RWPE2 (cell line): ENCODE measurements around the gene RNLS.

Experiments
- ATAC-seq: fragments of 200-7000 bp; cut with Tn5 transposase; 3 replicates; pipeline ENCODE4 v1.9.1; 2021; ENCODE audit warnings: low read depth
- DNase-seq: peaks from one replicate; pipeline ENCODE4 v3.0.0-alpha.2; 2020; ENCODE audit warnings: low spot score
- H3K27ac ChIP-seq: fragments of 450-650 bp; 2 replicates; pipeline ENCODE4 v1.5.1; 2017; ENCODE audit warnings: mild to moderate bottlenecking; ENCODE audit not compliant: poor library complexity, severe bottlenecking
- H3K27me3 ChIP-seq: fragments of 250-450 bp; sonication (Bioruptor Pico); 2 replicates; pipeline ENCODE4 v1.5.1; 2021; ENCODE audit warnings: mild to moderate bottlenecking, moderate library complexity; ENCODE audit not compliant: insufficient read depth, poor library complexity, severe bottlenecking
- H3K36me3 ChIP-seq: fragments of 250-450 bp; sonication (Bioruptor Pico); 2 replicates; pipeline ENCODE4 v1.5.1; 2020; ENCODE audit warnings: low read depth, mild to moderate bottlenecking, moderate library complexity
- H3K4me1 ChIP-seq: fragments of 250-450 bp; sonication (Bioruptor Pico); 2 replicates; pipeline ENCODE4 v1.5.1; 2021; ENCODE audit warnings: mild to moderate bottlenecking, moderate library complexity; ENCODE audit not compliant: insufficient read depth, poor library complexity, severe bottlenecking
- H3K4me3 ChIP-seq: fragments of 250-450 bp; sonication (Bioruptor Pico); 2 replicates; pipeline ENCODE4 v1.5.1; 2021; ENCODE audit warnings: mild to moderate bottlenecking, moderate library complexity; ENCODE audit not compliant: severe bottlenecking
- H3K9me3 ChIP-seq: fragments of 250-450 bp; sonication (Bioruptor Pico); 2 replicates; pipeline ENCODE4 v1.5.1; 2021; ENCODE audit warnings: mild to moderate bottlenecking, moderate library complexity; ENCODE audit not compliant: severe bottlenecking
- TF ChIP-seq, protein P1 (sequence below): fragments of 450-650 bp; IDR thresholded peaks from one replicate; pipeline ENCODE4 v1.5.1; 2017; ENCODE audit warnings: mild to moderate bottlenecking, moderate library complexity; ENCODE audit not compliant: poor library complexity, severe bottlenecking

The RNLS gene

DNA sequence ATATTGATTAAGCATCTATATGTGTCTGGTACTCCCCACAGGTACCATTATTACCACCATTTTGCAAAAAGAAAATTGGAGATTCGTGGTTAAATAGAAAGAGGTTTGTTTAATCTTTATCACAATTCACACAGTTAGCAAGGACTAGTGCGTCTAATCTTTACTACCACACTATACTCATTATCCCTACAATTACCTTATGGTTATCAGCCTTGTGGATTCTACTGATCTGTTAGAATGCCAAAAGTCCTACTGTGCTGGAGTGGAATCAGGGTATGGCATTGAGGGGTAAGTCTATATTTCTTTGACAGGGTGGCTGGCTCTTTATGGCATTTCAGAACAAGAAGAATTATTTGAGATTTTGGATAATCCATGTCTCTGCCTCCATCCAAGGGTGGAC lies 156.1 kb downstream of the RNLS start:
- Histone ChIP-seq H3K27me3 (no peaks in the 10 kb centered on the region), H3K27ac (no peak overlapping the region), H3K9me3 (no peaks in the 10 kb centered on the region), H3K4me1 (peaks cover 9% of the 10 kb centered on the region), H3K4me3 (no peak overlapping the region), H3K36me3 (no peaks in the 10 kb centered on the region)
- TF ChIP-seq, protein P1, sequence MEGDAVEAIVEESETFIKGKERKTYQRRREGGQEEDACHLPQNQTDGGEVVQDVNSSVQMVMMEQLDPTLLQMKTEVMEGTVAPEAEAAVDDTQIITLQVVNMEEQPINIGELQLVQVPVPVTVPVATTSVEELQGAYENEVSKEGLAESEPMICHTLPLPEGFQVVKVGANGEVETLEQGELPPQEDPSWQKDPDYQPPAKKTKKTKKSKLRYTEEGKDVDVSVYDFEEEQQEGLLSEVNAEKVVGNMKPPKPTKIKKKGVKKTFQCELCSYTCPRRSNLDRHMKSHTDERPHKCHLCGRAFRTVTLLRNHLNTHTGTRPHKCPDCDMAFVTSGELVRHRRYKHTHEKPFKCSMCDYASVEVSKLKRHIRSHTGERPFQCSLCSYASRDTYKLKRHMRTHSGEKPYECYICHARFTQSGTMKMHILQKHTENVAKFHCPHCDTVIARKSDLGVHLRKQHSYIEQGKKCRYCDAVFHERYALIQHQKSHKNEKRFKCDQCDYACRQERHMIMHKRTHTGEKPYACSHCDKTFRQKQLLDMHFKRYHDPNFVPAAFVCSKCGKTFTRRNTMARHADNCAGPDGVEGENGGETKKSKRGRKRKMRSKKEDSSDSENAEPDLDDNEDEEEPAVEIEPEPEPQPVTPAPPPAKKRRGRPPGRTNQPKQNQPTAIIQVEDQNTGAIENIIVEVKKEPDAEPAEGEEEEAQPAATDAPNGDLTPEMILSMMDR: no peak
- no peak for ATAC-seq
- DNase-seq: no peak

DNA sequence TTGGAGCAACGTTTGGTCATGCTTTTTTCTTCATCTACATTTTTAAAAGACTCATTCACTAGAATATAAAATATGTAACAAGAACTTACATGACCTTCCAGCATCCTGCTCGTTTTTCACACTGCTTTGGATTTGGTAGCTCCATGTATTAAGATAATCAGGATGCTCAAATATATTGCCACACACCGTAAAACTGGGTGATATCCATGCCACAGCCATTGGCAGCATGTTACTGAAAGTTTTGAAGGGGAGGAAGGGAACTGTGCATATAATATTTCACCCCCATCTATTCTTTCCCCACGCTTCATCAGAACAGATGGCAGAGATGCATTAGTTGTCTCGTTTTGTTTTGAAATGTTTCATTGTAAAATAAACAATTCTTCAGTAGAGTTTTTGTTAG lies 158.2 kb downstream of the RNLS start:
- DNase-seq (no peak), ATAC-seq (no peak)
- Histone ChIP-seq H3K27me3 (no peaks in the 10 kb centered on the region), H3K4me1 (peaks cover 9% of the 10 kb centered on the region), H3K36me3 (no peaks in the 10 kb centered on the region), H3K9me3 (no peaks in the 10 kb centered on the region), H3K27ac (no peak overlapping the region), H3K4me3 (no peak overlapping the region)
- TF ChIP-seq, protein P1: no peak

DNA sequence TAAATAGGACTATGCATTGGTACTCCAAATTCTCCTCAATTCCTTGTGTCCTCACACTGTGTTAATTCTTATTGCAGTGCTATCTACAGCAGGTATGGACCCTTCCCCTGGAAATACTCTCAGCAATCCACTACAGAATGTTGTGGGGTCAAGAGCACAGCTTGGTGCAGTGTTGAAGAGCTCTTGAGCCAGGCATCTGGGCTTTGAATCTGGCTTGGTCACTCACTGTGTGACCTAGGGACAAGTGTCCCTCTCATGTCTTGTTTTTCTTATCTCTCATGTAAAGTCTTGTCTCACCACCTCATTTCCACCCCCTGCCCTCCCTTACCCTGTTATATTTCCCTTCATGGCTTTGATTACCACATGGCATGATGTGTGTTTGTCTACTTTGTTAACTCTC lies 159.4 kb downstream of the RNLS start:
- Histone ChIP-seq H3K27me3 (no peaks in the 10 kb centered on the region), H3K27ac (no peak overlapping the region), H3K4me1 (peaks cover 6% of the 10 kb centered on the region), H3K9me3 (no peaks in the 10 kb centered on the region), H3K4me3 (no peak overlapping the region), H3K36me3 (no peaks in the 10 kb centered on the region)
- ATAC-seq (no peak), DNase-seq (no peak)
- TF ChIP-seq, protein P1: no peak

DNA sequence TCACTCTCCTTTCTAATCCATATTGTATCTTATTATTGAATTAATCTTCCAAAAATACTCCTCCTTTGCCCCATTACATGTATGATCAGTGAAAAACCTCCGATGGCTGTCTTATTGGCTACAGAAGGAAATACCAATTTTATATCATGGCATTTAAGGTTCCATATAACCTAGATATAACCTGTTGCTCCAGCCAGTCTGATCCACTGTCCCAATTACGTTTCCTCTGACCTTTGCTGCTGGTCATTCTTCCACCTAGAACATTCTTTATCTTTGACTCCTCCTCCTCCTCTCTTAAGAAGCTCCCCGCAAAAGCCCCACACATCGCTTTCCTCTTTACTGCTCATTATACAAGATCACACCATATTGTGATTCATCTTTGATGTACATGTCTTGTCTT lies 161.5 kb downstream of the RNLS start:
- ATAC-seq: no peak
- no peak for DNase-seq
- Histone ChIP-seq H3K4me1 (no peaks in the 10 kb centered on the region), H3K36me3 (no peaks in the 10 kb centered on the region), H3K9me3 (no peaks in the 10 kb centered on the region), H3K27me3 (no peaks in the 10 kb centered on the region), H3K27ac (no peak overlapping the region), H3K4me3 (no peak overlapping the region)
- TF ChIP-seq, protein P1: no peak

DNA sequence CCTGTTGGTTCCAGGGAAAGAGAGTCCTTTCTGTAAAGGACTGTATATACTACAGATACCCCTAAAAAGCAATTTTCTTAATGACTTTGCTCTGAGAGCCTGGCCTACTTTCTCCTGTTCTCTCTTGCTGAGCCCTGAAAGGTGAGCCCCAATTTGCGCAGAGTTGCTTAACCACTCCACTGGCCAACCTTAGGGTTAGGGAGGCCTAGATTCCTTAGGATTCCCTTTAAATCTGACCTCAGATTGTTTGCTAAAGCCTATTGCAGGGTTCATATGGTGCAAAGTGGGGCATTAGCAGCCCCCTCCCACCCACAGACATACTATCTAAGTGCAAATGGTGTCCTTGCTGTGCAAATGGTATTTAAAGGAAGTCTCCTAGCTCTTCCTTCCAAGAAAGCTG lies 164.2 kb downstream of the RNLS start:
- TF ChIP-seq, protein P1: no peak
- Histone ChIP-seq H3K9me3 (no peaks in the 10 kb centered on the region), H3K4me1 (no peaks in the 10 kb centered on the region), H3K36me3 (no peaks in the 10 kb centered on the region), H3K4me3 (no peak overlapping the region), H3K27ac (no peak overlapping the region), H3K27me3 (no peaks in the 10 kb centered on the region)
- DNase-seq: no peak
- ATAC-seq: no peak
